OCI-LY1 (cell line): ENCODE results near the gene BLM.

ENCODE experiments used
- H2AFZ ChIP-seq: fragments of 200-600 bp; sonication (generic), shearing (Covaris generic); 2 replicates; pipeline ENCODE4 v1.6.0; 2014; ENCODE audit warnings: antibody characterized with exemption, mild to moderate bottlenecking, low read length
- H3F3A ChIP-seq: fragments of 200-600 bp; sonication (generic), shearing (Covaris generic); 2 replicates; pipeline ENCODE4 v1.6.0; 2014; ENCODE audit warnings: mild to moderate bottlenecking, antibody characterized with exemption, low read length, moderate library complexity; ENCODE audit not compliant: insufficient read depth
- H3K27ac ChIP-seq: fragments of 200-600 bp; sonication (generic); 2 replicates; pipeline ENCODE4 v1.5.1; 2014; ENCODE audit warnings: low read length, mixed run types, mild to moderate bottlenecking, low read depth; ENCODE audit not compliant: poor library complexity, severe bottlenecking
- H3K27me3 ChIP-seq: fragments of 200-600 bp; sonication (generic); 2 replicates; pipeline ENCODE4 v1.6.0; 2014; ENCODE audit warnings: antibody characterized with exemption, mild to moderate bottlenecking, low read length, moderate library complexity; ENCODE audit not compliant: insufficient read depth
- H3K36me3 ChIP-seq: fragments of 200-600 bp; sonication (generic); 2 replicates; pipeline ENCODE4 v1.6.1; 2014; ENCODE audit warnings: mild to moderate bottlenecking, antibody characterized with exemption, low read length, moderate library complexity, mixed read lengths; ENCODE audit not compliant: insufficient read depth
- H3K4me1 ChIP-seq: fragments of 200-600 bp; sonication (generic); 2 replicates; pipeline ENCODE4 v1.5.1; 2014; ENCODE audit warnings: mild to moderate bottlenecking, low read length, moderate library complexity; ENCODE audit not compliant: insufficient read depth, severe bottlenecking
- H3K4me2 ChIP-seq: fragments of 200-600 bp; sonication (generic), shearing (Covaris generic); 2 replicates; pipeline ENCODE4 v1.6.1; 2014; ENCODE audit warnings: low read length
- H3K4me3 ChIP-seq: fragments of 200-600 bp; sonication (generic); 2 replicates; pipeline ENCODE4 v1.5.1; 2014; ENCODE audit warnings: low read length, low read depth, mild to moderate bottlenecking, mixed read lengths; ENCODE audit not compliant: poor library complexity, severe bottlenecking
- H3K79me2 ChIP-seq: fragments of 200-600 bp; shearing (Covaris generic); 2 replicates; pipeline ENCODE4 v1.6.1; 2016; ENCODE audit warnings: mixed run types, low read length, mixed read lengths; ENCODE audit not compliant: insufficient read depth
- H3K9ac ChIP-seq: fragments of 200-600 bp; sonication (generic), shearing (Covaris generic); 2 replicates; pipeline ENCODE4 v1.6.1; 2014; ENCODE audit warnings: mild to moderate bottlenecking, low read length, mixed read lengths
- H3K9me2 ChIP-seq: fragments of 200-600 bp; sonication (generic), shearing (Covaris generic); 2 replicates; pipeline ENCODE4 v1.6.1; 2014; ENCODE audit warnings: low read depth, mild to moderate bottlenecking, low read length, mixed read lengths
- H3K9me3 ChIP-seq: fragments of 200-600 bp; shearing (Covaris generic); 2 replicates; pipeline ENCODE4 v1.6.1; 2014; ENCODE audit warnings: low read length, mixed read lengths
- H4K20me1 ChIP-seq: fragments of 200-600 bp; sonication (generic), shearing (Covaris generic); 2 replicates; pipeline ENCODE4 v1.6.0; 2016; ENCODE audit warnings: mild to moderate bottlenecking, low read length; ENCODE audit not compliant: insufficient read depth
- EZH2 ChIP-seq: fragments of 200-600 bp; sonication (generic), shearing (Covaris generic); IDR thresholded peaks from 2 replicates; pipeline ENCODE4 v1.8.0; 2017; ENCODE audit warnings: borderline replicate concordance, mixed run types, mild to moderate bottlenecking, antibody characterized with exemption, low read length, moderate library complexity, mixed read lengths
- TF ChIP-seq, protein P1 (sequence below): fragments of 200-600 bp; sonication (generic), shearing (Covaris generic); IDR thresholded peaks from 2 replicates; pipeline ENCODE4 v1.5.1; 2017; ENCODE audit warnings: mild to moderate bottlenecking, antibody characterized with exemption, low read length, moderate library complexity, mixed read lengths

Gene BLM

DNA sequence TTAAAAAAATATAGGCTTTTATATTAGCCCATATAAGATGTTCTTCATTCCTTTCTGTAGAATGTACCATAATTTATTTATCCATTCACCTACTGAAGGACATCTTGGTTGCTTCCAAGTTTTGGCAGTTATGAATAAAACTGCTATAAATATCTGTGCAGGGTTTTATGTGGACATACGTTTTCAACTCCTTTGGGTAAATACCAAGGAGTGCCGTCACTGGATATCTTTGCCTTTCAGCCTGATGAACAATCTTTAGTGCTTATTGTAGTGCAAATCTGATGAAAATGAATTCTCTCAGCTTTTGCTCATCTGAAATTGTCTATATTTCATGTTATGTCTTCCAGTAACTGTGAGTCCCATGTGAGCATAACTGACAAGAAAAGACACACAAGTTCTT, 26.6 kb upstream of the BLM start:
- no peaks in the 10 kb centered on the region for H3K9me2 ChIP-seq
- H4K20me1 ChIP-seq: no peaks in the 10 kb centered on the region
- H2AFZ ChIP-seq: no peak overlapping the region
- no peak for TF ChIP-seq EZH2
- TF ChIP-seq, protein P1, sequence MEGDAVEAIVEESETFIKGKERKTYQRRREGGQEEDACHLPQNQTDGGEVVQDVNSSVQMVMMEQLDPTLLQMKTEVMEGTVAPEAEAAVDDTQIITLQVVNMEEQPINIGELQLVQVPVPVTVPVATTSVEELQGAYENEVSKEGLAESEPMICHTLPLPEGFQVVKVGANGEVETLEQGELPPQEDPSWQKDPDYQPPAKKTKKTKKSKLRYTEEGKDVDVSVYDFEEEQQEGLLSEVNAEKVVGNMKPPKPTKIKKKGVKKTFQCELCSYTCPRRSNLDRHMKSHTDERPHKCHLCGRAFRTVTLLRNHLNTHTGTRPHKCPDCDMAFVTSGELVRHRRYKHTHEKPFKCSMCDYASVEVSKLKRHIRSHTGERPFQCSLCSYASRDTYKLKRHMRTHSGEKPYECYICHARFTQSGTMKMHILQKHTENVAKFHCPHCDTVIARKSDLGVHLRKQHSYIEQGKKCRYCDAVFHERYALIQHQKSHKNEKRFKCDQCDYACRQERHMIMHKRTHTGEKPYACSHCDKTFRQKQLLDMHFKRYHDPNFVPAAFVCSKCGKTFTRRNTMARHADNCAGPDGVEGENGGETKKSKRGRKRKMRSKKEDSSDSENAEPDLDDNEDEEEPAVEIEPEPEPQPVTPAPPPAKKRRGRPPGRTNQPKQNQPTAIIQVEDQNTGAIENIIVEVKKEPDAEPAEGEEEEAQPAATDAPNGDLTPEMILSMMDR: no peak
- peaks cover 24% of the 10 kb centered on the region for H3K4me1 ChIP-seq
- no peak overlapping the region for H3K9ac ChIP-seq
- no peak overlapping the region for H3K4me3 ChIP-seq
- H3F3A ChIP-seq: no peaks in the 10 kb centered on the region
- H3K9me3 ChIP-seq: peaks cover 6% of the 10 kb centered on the region; the same call in 1 of the 2 replicates
- no peak overlapping the region for H3K27ac ChIP-seq
- no peaks in the 10 kb centered on the region for H3K79me2 ChIP-seq
- no peak overlapping the region for H3K4me2 ChIP-seq
- peaks cover 2% of the 10 kb centered on the region; the same call in 1 of the 2 replicates for H3K36me3 ChIP-seq
- H3K27me3 ChIP-seq: no peaks in the 10 kb centered on the region

- Histone ChIP-seq H3K9ac (no peak overlapping the region), H3K36me3 (peaks cover 2% of the 10 kb centered on the region; the same call in 1 of the 2 replicates), H3K9me3 (peaks cover 6% of the 10 kb centered on the region; the same call in 1 of the 2 replicates), H4K20me1 (no peaks in the 10 kb centered on the region), H3K4me2 (no peak overlapping the region), H3F3A (no peaks in the 10 kb centered on the region), H3K9me2 (no peaks in the 10 kb centered on the region), H3K79me2 (no peaks in the 10 kb centered on the region), H3K27ac (no peak overlapping the region), H3K4me3 (no peak overlapping the region), H3K4me1 (peaks cover 16% of the 10 kb centered on the region), H2AFZ (no peak overlapping the region), H3K27me3 (no peaks in the 10 kb centered on the region)
- TF ChIP-seq EZH2: no peak
- TF ChIP-seq, protein P1: no peak
Measured at GRCh38 chr15:90691369-90691768, 25.8 kb upstream of the BLM start.

- H3K9me2 ChIP-seq: no peaks in the 10 kb centered on the region
- no peaks in the 10 kb centered on the region for H3F3A ChIP-seq
- no peaks in the 10 kb centered on the region for H3K79me2 ChIP-seq
- TF ChIP-seq, protein P1: no peak
- no peak for TF ChIP-seq EZH2
- no peak overlapping the region for H2AFZ ChIP-seq
- H3K9ac ChIP-seq: no peak overlapping the region
- H3K27ac ChIP-seq: no peak overlapping the region
- H3K9me3 ChIP-seq: peaks cover 6% of the 10 kb centered on the region; the same call in 1 of the 2 replicates
- H3K4me1 ChIP-seq: peaks cover 8% of the 10 kb centered on the region
- peaks cover 2% of the 10 kb centered on the region; the same call in 1 of the 2 replicates for H3K36me3 ChIP-seq
- no peaks in the 10 kb centered on the region for H4K20me1 ChIP-seq
- no peaks in the 10 kb centered on the region for H3K27me3 ChIP-seq
- no peak overlapping the region for H3K4me2 ChIP-seq
- no peak overlapping the region for H3K4me3 ChIP-seq
Measured at GRCh38 chr15:90691982-90692773, 25.0 kb upstream of the BLM start.
